Sigmoid colon (tissue), 7 donors: ENCODE results near the gene EIF4EBP3. TPM values are rescaled to one million over a fixed set of nuclear protein-coding genes. Genes with fewer than 3 reads are reported as not detected.

Experiments
- DNase-seq: peaks from one replicate; pipeline ENCODE4 v3.0.0-alpha.2; 2019
- H3K27ac ChIP-seq, 4 donors: fragments of 200-600 bp; sonication (generic); one replicate each; pipeline ENCODE4 v1.5.1; 2016 to 2019; ENCODE audit warnings: mild to moderate bottlenecking in 1 of 4
- H3K27me3 ChIP-seq, 3 donors: fragments of 200-600 bp; sonication (generic); one replicate each; pipeline ENCODE4 v1.5.1; 2019; ENCODE audit warnings: mild to moderate bottlenecking in 1 of 3
- H3K36me3 ChIP-seq, 4 donors: fragments of 200-600 bp; sonication (generic); one replicate each; pipeline ENCODE4 v1.5.1; 2016 to 2019
- H3K4me1 ChIP-seq, 4 donors: fragments of 200-600 bp; sonication (generic); one replicate each; pipeline ENCODE4 v1.5.1; 2017 to 2019
- H3K4me3 ChIP-seq, 4 donors: fragments of 200-600 bp; sonication (generic); one replicate each; pipeline ENCODE4 v1.5.1; 2017 to 2019; ENCODE audit warnings: mild to moderate bottlenecking in 2 of 4, moderate library complexity in 1 of 4
- H3K9me3 ChIP-seq, 4 donors: fragments of 200-600 bp in 3 of 4; sonication (generic) in 3 of 4; one replicate each; pipeline versions ENCODE4 v1.5.1 to v1.6.1; 2013 to 2019
- CTCF ChIP-seq, 4 experiments: fragments of 450-650 bp in 3 of 4; fragments of 200-600 bp in 1 of 4; IDR thresholded peaks; one replicate each; pipeline ENCODE4 v1.5.1; 2016 to 2019; ENCODE audit warnings: antibody characterized with exemption in 4 of 4, mild to moderate bottlenecking in 3 of 4, moderate library complexity in 2 of 4
- EP300 ChIP-seq, 4 donors: sonication (generic); formaldehyde crosslinking; IDR thresholded peaks; one replicate each; pipeline ENCODE4 v1.6.1; 2017; ENCODE audit warnings: antibody characterized with exemption in 4 of 4
- POLR2A ChIP-seq, 2 donors: fragments of 450-650 bp; IDR thresholded peaks; one replicate each; pipeline ENCODE4 v1.6.1; 2016; ENCODE audit warnings: antibody characterized with exemption in 2 of 2, mild to moderate bottlenecking in 2 of 2, moderate library complexity in 2 of 2
- POLR2AphosphoS5 ChIP-seq, 4 donors: sonication (generic); formaldehyde crosslinking; IDR thresholded peaks; one replicate each; pipeline ENCODE4 v1.6.1; 2017; ENCODE audit warnings: antibody characterized with exemption in 4 of 4
- WGBS, 2 donors: extraction: QIAGEN DNeasy Blood & Tissue Kit; methylation state at CpG; one replicate each; pipeline ENCODE4 v1.1.7; 2013; 5-methylcytosine and 5-hydroxymethylcytosine counted together
- intact Hi-C: fragments of 100-400 bp; cut with DNase I; formaldehyde crosslinking; loops from one replicate; pipeline ENCODE4 v1.15.1; 2023
- polyA plus RNA-seq, 3 donors: library from polyadenylated mRNA; stranded (reverse); fragments of 200-250 nt; gene quantifications; one replicate each; pipeline ENCODE4 v1.2.3, GENCODE V29; 2013
- total RNA-seq, 4 donors: library from RNA; depleted of rRNA; stranded (reverse); fragments of >200 nt; gene quantifications; one replicate each; pipeline ENCODE4 v1.1.0, GENCODE V29; 2016
- donor health status: healthy with polysubstance abuse.
- donor health status: Bipolar disorder and iron deficiency.
- donor health status: healthy.

Gene EIF4EBP3
- total and polyA plus RNA-seq, 7 donors = 6.5 to 60.7 (median 21.0) TPM

- no peaks in the 10 kb centered on the region for H3K9me3 ChIP-seq
- H3K27me3 ChIP-seq = no peaks in the 10 kb centered on the region
- TF ChIP-seq EP300 (IDR thresholded peaks at IDR 0.05) = no peak
- TF ChIP-seq CTCF (IDR thresholded peaks at IDR 0.05) = no peak
- no peak for TF ChIP-seq POLR2A (IDR thresholded peaks at IDR 0.05)
- no peak for TF ChIP-seq POLR2AphosphoS5 (IDR thresholded peaks at IDR 0.05)
- 89 to 93% methylated on average over 4 of the region's 4 CpGs for WGBS, 2 donors
- no peak for DNase-seq
- H3K36me3 ChIP-seq = peaks cover 36 to 100% (median 64%) of the 10 kb centered on the region in 4 donors
- intact Hi-C loops = no loop called here
- no peaks in the 10 kb centered on the region for H3K4me1 ChIP-seq
- H3K4me3 ChIP-seq = no peak overlapping the region
- H3K27ac ChIP-seq = no peak overlapping the region
Measured at GRCh38 chr5:140509898-140510297, 37.6 kb upstream of the EIF4EBP3 start.

DNA sequence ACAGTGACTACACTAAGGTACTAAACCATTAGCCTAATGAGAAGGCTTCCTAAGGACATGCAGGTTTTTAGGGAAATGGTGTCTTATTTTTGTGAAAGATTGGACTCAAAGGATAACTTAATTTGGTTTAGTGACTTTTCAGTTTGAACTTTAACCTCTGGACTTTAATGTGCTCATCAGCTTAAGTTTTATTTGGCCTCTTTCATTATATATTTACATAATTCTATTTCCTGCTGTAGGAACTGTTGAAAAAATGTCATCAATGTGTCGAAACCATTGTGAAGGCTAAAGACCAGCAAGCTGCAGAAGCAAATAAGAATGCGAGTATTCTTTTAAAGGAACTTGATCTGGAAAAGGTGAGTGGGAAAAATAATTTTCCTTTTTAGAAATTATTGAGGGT is 34.3 kb upstream of the EIF4EBP3 start:
- intact Hi-C loops = no loop called here
- no peak overlapping the region for H3K4me3 ChIP-seq
- 73 to 92% methylated on average over 2 of the region's 2 CpGs for WGBS, 2 donors
- TF ChIP-seq POLR2AphosphoS5 (IDR thresholded peaks at IDR 0.05) (no peak), POLR2A (IDR thresholded peaks at IDR 0.05) (no peak), CTCF (IDR thresholded peaks at IDR 0.05) (no peak), EP300 (IDR thresholded peaks at IDR 0.05) (no peak)
- no peaks in the 10 kb centered on the region for H3K4me1 ChIP-seq
- no peaks in the 10 kb centered on the region for H3K27me3 ChIP-seq
- H3K9me3 ChIP-seq = no peaks in the 10 kb centered on the region
- no peak for DNase-seq
- no peak overlapping the region for H3K27ac ChIP-seq
- H3K36me3 ChIP-seq = peaks cover 35 to 78% (median 42%) of the 10 kb centered on the region in 4 donors

- H3K4me3 ChIP-seq = no peak overlapping the region
- H3K9me3 ChIP-seq = no peaks in the 10 kb centered on the region
- TF ChIP-seq CTCF (IDR thresholded peaks at IDR 0.05) (no peak), EP300 (IDR thresholded peaks at IDR 0.05) (no peak), POLR2AphosphoS5 (IDR thresholded peaks at IDR 0.05) (no peak), POLR2A (IDR thresholded peaks at IDR 0.05) (no peak)
- H3K36me3 ChIP-seq = peaks cover 9 to 56% (median 28%) of the 10 kb centered on the region in 4 donors
- H3K4me1 ChIP-seq = no peaks in the 10 kb centered on the region
- no peaks in the 10 kb centered on the region for H3K27me3 ChIP-seq
- 88 to 91% methylated on average over 2 of the region's 2 CpGs for WGBS, 2 donors
- no peak for DNase-seq
- no peak overlapping the region for H3K27ac ChIP-seq
- intact Hi-C loops = no loop called here
Measured at GRCh38 chr5:140524003-140524402, 23.5 kb upstream of the EIF4EBP3 start.

DNA sequence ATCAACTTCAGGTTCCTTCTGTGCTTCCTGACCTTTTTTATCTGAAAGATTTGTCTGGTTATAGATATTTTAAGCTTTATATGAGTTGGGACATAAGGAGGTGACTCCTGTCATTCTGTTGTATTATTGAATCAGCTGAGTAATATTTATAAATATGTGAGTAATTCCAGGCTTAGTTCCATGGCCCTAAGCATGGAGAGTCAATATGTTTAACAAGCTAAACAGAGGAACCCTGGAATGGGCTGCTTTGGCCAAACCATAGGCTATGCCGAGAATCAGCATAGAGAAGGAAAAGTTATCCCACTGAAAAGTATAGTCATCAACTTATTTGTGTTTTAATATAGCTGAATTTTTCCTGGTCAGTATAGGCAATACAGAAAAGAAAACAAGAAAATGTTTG is 7.2 kb upstream of the EIF4EBP3 start:
- DNase-seq = no peak
- Histone ChIP-seq H3K36me3 (peaks cover 10 to 94% (median 36%) of the 10 kb centered on the region in 4 donors), H3K27me3 (no peaks in the 10 kb centered on the region), H3K27ac (no peak overlapping the region), H3K4me3 (no peak overlapping the region), H3K9me3 (no peaks in the 10 kb centered on the region), H3K4me1 (no peaks in the 10 kb centered on the region)
- intact Hi-C loops = no loop called here
- TF ChIP-seq CTCF (IDR thresholded peaks at IDR 0.05) (no peak), EP300 (IDR thresholded peaks at IDR 0.05) (no peak), POLR2AphosphoS5 (IDR thresholded peaks at IDR 0.05) (no peak), POLR2A (IDR thresholded peaks at IDR 0.05) (no peak)
- 93 to 94% methylated on average over 1 of the region's 1 CpG for WGBS, 2 donors

DNA sequence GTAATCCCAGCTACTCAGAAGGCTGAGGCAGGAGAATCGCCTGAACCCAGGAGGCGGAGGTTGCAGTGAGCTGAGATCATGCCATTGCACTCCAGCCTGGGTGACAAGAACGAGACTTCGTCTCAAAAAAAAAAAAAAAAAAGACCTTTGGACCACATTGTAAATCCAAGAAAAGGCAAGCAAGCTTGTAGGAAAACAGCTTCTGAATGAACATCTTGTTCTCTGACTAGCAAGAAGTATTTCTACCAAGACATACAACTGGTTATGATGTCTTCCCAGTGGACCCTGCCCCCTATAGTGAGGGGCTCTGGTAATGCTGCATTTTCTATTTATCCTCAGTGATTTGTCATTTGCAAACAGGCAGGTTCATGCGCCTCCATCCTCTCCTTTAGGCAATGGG is 4.5 kb upstream of the EIF4EBP3 start:
- no peak for DNase-seq
- no peaks in the 10 kb centered on the region for H3K9me3 ChIP-seq
- no peaks in the 10 kb centered on the region for H3K27me3 ChIP-seq
- H3K4me3 ChIP-seq = no peak overlapping the region
- H3K27ac ChIP-seq = no peak overlapping the region
- TF ChIP-seq POLR2AphosphoS5 (IDR thresholded peaks at IDR 0.05) = no peak
- TF ChIP-seq CTCF (IDR thresholded peaks at IDR 0.05) = no peak
- TF ChIP-seq EP300 (IDR thresholded peaks at IDR 0.05) = no peak
- no peak for TF ChIP-seq POLR2A (IDR thresholded peaks at IDR 0.05)
- intact Hi-C loops = no loop called here
- WGBS, 2 donors = 37 to 77% methylated on average over 5 of the region's 5 CpGs
- H3K36me3 ChIP-seq = peaks cover 6 to 67% (median 28%) of the 10 kb centered on the region in 4 donors
- H3K4me1 ChIP-seq = peaks cover 0 to 17% (median 16%) of the 10 kb centered on the region in 4 donors
